HUES64 (cell line): ENCODE measurements around the gene SHROOM2.

Experiments used
- H3K27ac ChIP-seq: 2 replicates; pipeline ENCODE4 v1.7.0; 2013; ENCODE audit warnings: low read depth, low read length, inconsistent platforms
- H3K27me3 ChIP-seq: 2 replicates; pipeline ENCODE4 v1.6.1; 2013; ENCODE audit warnings: mild to moderate bottlenecking, low read length; ENCODE audit not compliant: insufficient read depth
- H3K36me3 ChIP-seq: 2 replicates; pipeline ENCODE4 v1.6.1; 2013; ENCODE audit warnings: mild to moderate bottlenecking, low read length; ENCODE audit not compliant: insufficient read depth
- H3K4me1 ChIP-seq: 2 replicates; pipeline ENCODE4 v1.6.1; 2013; ENCODE audit warnings: mild to moderate bottlenecking, low read length, moderate library complexity; ENCODE audit not compliant: insufficient read depth
- H3K4me3 ChIP-seq: 2 replicates; pipeline ENCODE4 v1.5.1; 2013; ENCODE audit warnings: mild to moderate bottlenecking, low read length, moderate library complexity
- H3K9ac ChIP-seq: 2 replicates; pipeline ENCODE4 v1.6.1; 2013; ENCODE audit warnings: mild to moderate bottlenecking, low read depth, low read length
- H3K9me3 ChIP-seq: 2 replicates; pipeline ENCODE4 v1.6.1; 2013; ENCODE audit warnings: low read depth, low read length; ENCODE audit not compliant: insufficient read depth
- WGBS: fragments of 150-250, 120-280 bp; methylation state at CpG from one replicate; pipeline ENCODE4 v1.1.7; 2013; ENCODE audit warnings: missing lambda C conversion rate; 5-methylcytosine and 5-hydroxymethylcytosine counted together

Gene SHROOM2

GRCh38 chrX:9785254-9785943 is 830 bp upstream of the SHROOM2 start:
- H3K9me3 ChIP-seq = no peaks in the 10 kb centered on the region
- peak overlapping the region; percentile 64 for H3K9ac ChIP-seq
- peaks cover 18% of the 10 kb centered on the region; the same call in 1 of the 2 replicates for H3K27me3 ChIP-seq
- H3K36me3 ChIP-seq = no peaks in the 10 kb centered on the region
- H3K4me3 ChIP-seq = peak overlapping the region; percentile 59
- H3K4me1 ChIP-seq = peaks cover 19% of the 10 kb centered on the region
- 5% methylated on average over 58 of the region's 58 CpGs for WGBS
- no peak overlapping the region for H3K27ac ChIP-seq

- Histone ChIP-seq H3K4me1 (peaks cover 27% of the 10 kb centered on the region), H3K4me3 (peak overlapping the region; percentile 79), H3K27ac (no peak overlapping the region; the same call in 1 of the 2 replicates), H3K27me3 (peaks cover 18% of the 10 kb centered on the region; the same call in 1 of the 2 replicates), H3K9ac (peak overlapping the region; percentile 52), H3K9me3 (no peaks in the 10 kb centered on the region), H3K36me3 (no peaks in the 10 kb centered on the region)
- under 1% methylated on average over 43 of the region's 45 CpGs for WGBS
These were observed 788 bp downstream of the SHROOM2 start for GRCh38 chrX:9786798-9787635.

GRCh38 chrX:9788911-9789310 is 2.7 kb downstream of the SHROOM2 start:
- Histone ChIP-seq H3K9me3 (no peaks in the 10 kb centered on the region), H3K4me1 (peaks cover 27% of the 10 kb centered on the region), H3K27ac (peak overlapping the region; percentile 92; the same call in 1 of the 2 replicates), H3K4me3 (peak overlapping the region; percentile 34), H3K9ac (0 out of 2 replicates have a peak overlapping the region, but pooled peaks have one; percentile 40), H3K27me3 (peaks cover 18% of the 10 kb centered on the region; the same call in 1 of the 2 replicates), H3K36me3 (no peaks in the 10 kb centered on the region)
- no CpG with 5 or more reads among the region's 2 CpGs for WGBS

GRCh38 chrX:9789555-9789954 is 3.3 kb downstream of the SHROOM2 start:
- WGBS = 14% methylated on average over 5 of the region's 5 CpGs
- H3K27me3 ChIP-seq = peaks cover 16% of the 10 kb centered on the region; the same call in 1 of the 2 replicates
- peak overlapping the region; percentile 92 for H3K27ac ChIP-seq
- H3K4me3 ChIP-seq = peak overlapping the region; percentile 34
- H3K9ac ChIP-seq = 0 out of 2 replicates have a peak overlapping the region, but pooled peaks have one; percentile 40
- peaks cover 27% of the 10 kb centered on the region for H3K4me1 ChIP-seq
- no peaks in the 10 kb centered on the region for H3K9me3 ChIP-seq
- no peaks in the 10 kb centered on the region for H3K36me3 ChIP-seq

GRCh38 chrX:9790866-9791265 is 4.6 kb downstream of the SHROOM2 start:
- 84% methylated on average over 6 of the region's 6 CpGs for WGBS
- no peak overlapping the region for H3K4me3 ChIP-seq
- no peak overlapping the region for H3K27ac ChIP-seq
- no peaks in the 10 kb centered on the region for H3K9me3 ChIP-seq
- H3K9ac ChIP-seq = no peak overlapping the region
- H3K36me3 ChIP-seq = no peaks in the 10 kb centered on the region
- H3K4me1 ChIP-seq = peaks cover 27% of the 10 kb centered on the region
- H3K27me3 ChIP-seq = peaks cover 8% of the 10 kb centered on the region; the same call in 1 of the 2 replicates

- Histone ChIP-seq H3K4me3 (no peak overlapping the region), H3K27ac (no peak overlapping the region), H3K9ac (no peak overlapping the region), H3K4me1 (peaks cover 25% of the 10 kb centered on the region), H3K9me3 (no peaks in the 10 kb centered on the region), H3K36me3 (no peaks in the 10 kb centered on the region), H3K27me3 (no peaks in the 10 kb centered on the region)
- WGBS = 97% methylated on average over 5 of the region's 7 CpGs
These were observed 8.3 kb downstream of the SHROOM2 start for GRCh38 chrX:9794495-9794894.

- no peak overlapping the region for H3K4me3 ChIP-seq
- peaks cover 10% of the 10 kb centered on the region for H3K4me1 ChIP-seq
- no peaks in the 10 kb centered on the region for H3K27me3 ChIP-seq
- 50% methylated on average over 7 of the region's 11 CpGs for WGBS
- H3K27ac ChIP-seq = no peak overlapping the region
- H3K9ac ChIP-seq = no peak overlapping the region
- H3K36me3 ChIP-seq = no peaks in the 10 kb centered on the region
- peaks cover 4% of the 10 kb centered on the region; the same call in 1 of the 2 replicates for H3K9me3 ChIP-seq
These were observed 11.4 kb downstream of the SHROOM2 start for GRCh38 chrX:9797384-9798360.

- 98% methylated on average over 4 of the region's 4 CpGs for WGBS
- H3K36me3 ChIP-seq = no peaks in the 10 kb centered on the region
- H3K4me1 ChIP-seq = peaks cover 2% of the 10 kb centered on the region
- H3K27me3 ChIP-seq = no peaks in the 10 kb centered on the region
- peaks cover 4% of the 10 kb centered on the region; the same call in 1 of the 2 replicates for H3K9me3 ChIP-seq
- H3K9ac ChIP-seq = no peak overlapping the region
- no peak overlapping the region for H3K4me3 ChIP-seq
- no peak overlapping the region for H3K27ac ChIP-seq
These were observed 16.5 kb downstream of the SHROOM2 start for GRCh38 chrX:9802737-9803136.

GRCh38 chrX:9804444-9804843 is 18.2 kb downstream of the SHROOM2 start:
- Histone ChIP-seq H3K9me3 (peaks cover 4% of the 10 kb centered on the region; the same call in 1 of the 2 replicates), H3K27ac (no peak overlapping the region), H3K36me3 (no peaks in the 10 kb centered on the region), H3K4me1 (no peaks in the 10 kb centered on the region; the same call in 1 of the 2 replicates), H3K9ac (no peak overlapping the region), H3K4me3 (no peak overlapping the region), H3K27me3 (no peaks in the 10 kb centered on the region)
- 92% methylated on average over 5 of the region's 5 CpGs for WGBS

GRCh38 chrX:9805956-9806355 is 19.7 kb downstream of the SHROOM2 start:
- H3K27ac ChIP-seq = no peak overlapping the region
- no peak overlapping the region for H3K4me3 ChIP-seq
- H3K9me3 ChIP-seq = no peaks in the 10 kb centered on the region
- no peaks in the 10 kb centered on the region; the same call in 1 of the 2 replicates for H3K4me1 ChIP-seq
- H3K9ac ChIP-seq = no peak overlapping the region
- H3K27me3 ChIP-seq = no peaks in the 10 kb centered on the region
- 98% methylated on average over 6 of the region's 7 CpGs for WGBS
- H3K36me3 ChIP-seq = no peaks in the 10 kb centered on the region
